Small intestine (tissue), 7 donors: ENCODE measurements around the gene ALPG. TPM values are rescaled to one million over a fixed set of nuclear protein-coding genes. Genes with fewer than 3 reads are reported as not detected.
"Not testable (repeated sequence)": the region's sequence is repeated elsewhere in the genome, so short reads cannot be mapped to it uniquely, and the experiment has no call there.

Source experiments
- DNase-seq, 2 donors: peaks; one replicate each; pipeline versions ENCODE4 v3.0.0 to v3.0.0-alpha.2; 2013
- FAIRE-seq: peaks from 2 replicates; lab custom pipeline; 2012; peaks lifted over from hg19 to GRCh38; lab: Jason Lieb, UNC
- H3K27ac ChIP-seq, 3 donors: one replicate each; pipeline ENCODE4 v1.5.1; 2013; ENCODE audit warnings: low read length in 2 of 3, mild to moderate bottlenecking in 2 of 3, control low read depth in 1 of 3, inconsistent platforms in 1 of 3, low read depth in 1 of 3, moderate library complexity in 1 of 3
- H3K27me3 ChIP-seq, 3 donors: one replicate each; pipeline ENCODE4 v1.6.1; 2013; ENCODE audit warnings: low read length in 3 of 3, inconsistent platforms in 1 of 3; ENCODE audit not compliant: control insufficient read depth in 3 of 3, insufficient read depth in 3 of 3
- H3K36me3 ChIP-seq, 3 donors: one replicate each; pipeline ENCODE4 v1.6.1; 2013; ENCODE audit warnings: low read length in 3 of 3, inconsistent platforms in 1 of 3, low read depth in 1 of 3, mild to moderate bottlenecking in 1 of 3, moderate library complexity in 1 of 3; ENCODE audit not compliant: control insufficient read depth in 3 of 3, insufficient read depth in 2 of 3
- H3K4me1 ChIP-seq, 3 donors: one replicate each; pipeline ENCODE4 v1.6.1; 2013; ENCODE audit warnings: low read length in 2 of 3, inconsistent platforms in 1 of 3, low read depth in 1 of 3, mild to moderate bottlenecking in 1 of 3, moderate library complexity in 1 of 3; ENCODE audit not compliant: control insufficient read depth in 3 of 3, insufficient read depth in 2 of 3
- H3K4me3 ChIP-seq, 3 donors: one replicate each; pipeline ENCODE4 v1.5.1; 2013; ENCODE audit warnings: low read length in 3 of 3, control low read depth in 1 of 3, inconsistent platforms in 1 of 3, low read depth in 1 of 3, mild to moderate bottlenecking in 1 of 3, moderate library complexity in 1 of 3
- H3K9me3 ChIP-seq, 2 donors: one replicate each; pipeline ENCODE4 v1.6.1; 2013; ENCODE audit warnings: low read depth in 1 of 2, low read length in 1 of 2; ENCODE audit not compliant: control insufficient read depth in 2 of 2, insufficient read depth in 1 of 2
- WGBS, 3 donors: extraction: QIAGEN DNeasy Blood & Tissue Kit; methylation state at CpG; one replicate each; pipeline ENCODE4 v1.1.7; 2013; 5-methylcytosine and 5-hydroxymethylcytosine counted together
- polyA plus RNA-seq, 4 donors: library from polyadenylated mRNA; stranded (reverse) in 3 of 4; unstranded in 1 of 4; fragments of 200-250 nt in 3 of 4; fragments of 120-200 nt in 1 of 4; gene quantifications; one replicate each; pipeline versions ENCODE4 v1.2.1 to v1.2.3, GENCODE V29; 2013
- donor health status: healthy with polysubstance abuse.
- donor health status: control.
- donor health status: control.
- donor health status: Bipolar disorder and iron deficiency.
- donor health status: healthy.

Gene ALPG
- polyA plus RNA-seq, 4 donors = 0.01 TPM; not detected in 3

DNA sequence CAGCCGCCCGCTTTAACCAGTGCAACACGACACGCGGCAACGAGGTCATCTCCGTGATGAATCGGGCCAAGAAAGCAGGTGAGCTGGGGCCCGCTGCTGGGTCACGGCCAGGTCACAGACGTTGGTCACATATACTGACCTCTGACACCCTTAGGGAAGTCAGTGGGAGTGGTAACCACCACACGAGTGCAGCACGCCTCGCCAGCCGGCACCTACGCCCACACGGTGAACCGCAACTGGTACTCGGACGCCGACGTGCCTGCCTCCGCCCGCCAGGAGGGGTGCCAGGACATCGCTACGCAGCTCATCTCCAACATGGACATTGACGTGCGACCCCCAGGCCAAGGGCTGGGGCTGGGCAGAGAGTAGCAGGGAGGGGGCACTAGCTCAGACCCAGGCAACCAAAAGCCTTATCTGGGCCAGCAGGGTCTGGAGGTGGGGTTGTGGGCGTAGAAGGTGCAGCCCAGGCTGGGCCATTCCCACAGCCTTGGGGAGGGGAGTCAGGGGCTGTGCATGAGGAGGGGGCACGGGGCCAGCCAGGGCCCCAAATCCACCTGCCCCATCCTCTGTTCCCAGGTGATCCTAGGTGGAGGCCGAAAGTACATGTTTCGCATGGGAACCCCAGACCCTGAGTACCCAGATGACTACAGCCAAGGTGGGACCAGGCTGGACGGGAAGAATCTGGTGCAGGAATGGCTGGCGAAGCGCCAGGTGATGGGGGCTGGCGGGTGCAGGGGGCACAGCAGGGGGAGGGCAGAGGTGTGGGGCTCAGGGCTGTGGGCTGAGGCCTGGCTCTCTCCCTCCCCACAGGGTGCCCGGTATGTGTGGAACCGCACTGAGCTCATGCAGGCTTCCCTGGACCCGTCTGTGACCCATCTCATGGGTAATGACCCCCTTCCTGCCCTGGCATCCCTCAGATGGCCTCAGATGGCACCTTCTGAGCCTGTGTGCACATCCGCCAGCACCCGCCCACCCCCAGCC is 26.7 kb upstream of the ALPG start:
- not testable (repeated sequence) for FAIRE-seq, H3K27ac ChIP-seq, H3K36me3 ChIP-seq, DNase-seq, H3K9me3 ChIP-seq, H3K4me1 ChIP-seq, H3K4me3 ChIP-seq
- WGBS, 3 donors = 73 to 85% (median 79%) methylated on average over 32 to 41 of the region's 41 CpGs
- peaks cover 0 to 36% (median 2%) of the 10 kb centered on the region in 3 donors for H3K27me3 ChIP-seq

DNA sequence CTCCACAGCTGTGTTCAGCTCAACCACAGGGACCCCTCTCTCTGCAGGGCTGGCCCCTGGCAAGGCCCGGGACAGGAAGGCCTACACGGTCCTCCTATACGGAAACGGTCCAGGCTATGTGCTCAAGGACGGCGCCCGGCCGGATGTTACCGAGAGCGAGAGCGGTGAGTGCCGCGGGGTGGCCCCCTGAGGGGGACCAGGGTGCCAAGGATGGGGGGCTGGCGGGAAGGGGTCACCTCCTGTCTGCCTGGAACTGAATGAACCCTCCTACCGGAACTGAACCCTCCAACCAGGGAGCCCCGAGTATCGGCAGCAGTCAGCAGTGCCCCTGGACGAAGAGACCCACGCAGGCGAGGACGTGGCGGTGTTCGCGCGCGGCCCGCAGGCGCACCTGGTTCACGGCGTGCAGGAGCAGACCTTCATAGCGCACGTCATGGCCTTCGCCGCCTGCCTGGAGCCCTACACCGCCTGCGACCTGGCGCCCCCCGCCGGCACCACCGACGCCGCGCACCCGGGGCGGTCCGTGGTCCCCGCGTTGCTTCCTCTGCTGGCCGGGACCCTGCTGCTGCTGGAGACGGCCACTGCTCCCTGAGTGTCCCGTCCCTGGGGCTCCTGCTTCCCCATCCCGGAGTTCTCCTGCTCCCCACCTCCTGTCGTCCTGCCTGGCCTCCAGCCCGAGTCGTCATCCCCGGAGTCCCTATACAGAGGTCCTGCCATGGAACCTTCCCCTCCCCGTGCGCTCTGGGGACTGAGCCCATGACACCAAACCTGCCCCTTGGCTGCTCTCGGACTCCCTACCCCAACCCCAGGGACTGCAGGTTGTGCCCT is 25.2 kb upstream of the ALPG start:
- H3K4me3 ChIP-seq, H3K36me3 ChIP-seq, H3K4me1 ChIP-seq, H3K27ac ChIP-seq, DNase-seq, H3K9me3 ChIP-seq, FAIRE-seq: not testable (repeated sequence)
- peaks cover 2 to 48% (median 10%) of the 10 kb centered on the region in 3 donors for H3K27me3 ChIP-seq
- 33 to 36% (median 36%) methylated on average over 37 to 59 of the region's 59 CpGs for WGBS, 3 donors

DNA sequence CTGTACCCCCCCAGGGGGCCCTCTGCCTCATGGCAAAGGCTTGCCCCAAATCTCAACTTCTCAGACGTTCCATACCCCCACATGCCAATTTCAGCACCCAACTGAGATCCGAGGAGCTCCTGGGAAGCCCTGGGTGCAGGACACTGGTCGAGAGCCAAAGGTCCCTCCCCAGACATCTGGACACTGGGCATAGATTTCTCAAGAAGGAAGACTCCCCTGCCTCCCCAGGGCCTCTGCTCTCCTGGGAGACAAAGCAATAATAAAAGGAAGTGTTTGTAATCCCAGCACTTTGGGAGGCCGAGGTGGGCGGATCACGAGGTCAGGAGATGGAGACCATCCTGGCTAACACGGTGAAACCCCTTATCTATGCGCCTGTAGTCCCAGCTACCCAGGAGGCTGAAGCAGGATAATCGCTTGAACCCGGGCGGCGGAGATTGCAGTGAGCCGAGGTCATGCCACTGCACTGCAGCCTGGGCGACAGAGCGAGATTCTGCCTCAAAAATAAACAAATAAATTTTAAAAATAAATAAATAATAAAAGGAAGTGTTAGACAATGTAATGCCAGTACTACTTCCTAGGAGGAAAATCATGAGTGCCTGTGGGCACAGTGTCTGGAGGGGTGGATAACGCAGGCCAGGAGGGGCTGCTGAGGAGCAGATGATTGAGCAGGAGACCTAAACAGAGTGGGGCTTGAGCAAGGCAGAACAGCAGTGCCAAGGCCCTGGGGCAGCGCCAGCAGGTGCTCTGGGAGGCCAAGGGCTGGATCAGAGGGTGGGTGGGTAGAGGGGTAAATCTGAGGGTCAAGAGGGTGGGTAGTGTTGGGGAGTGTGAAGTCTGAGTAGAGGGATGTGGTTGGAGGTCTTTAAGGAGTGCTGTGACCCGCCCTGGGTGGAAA is 24.1 kb upstream of the ALPG start:
- Histone ChIP-seq H3K36me3 (no peaks in the 10 kb centered on the region), H3K27me3 (peaks cover 7 to 57% (median 21%) of the 10 kb centered on the region in 3 donors), H3K27ac (no peak overlapping the region), H3K4me1 (peaks cover 0 to 3% (median 0%) of the 10 kb centered on the region in 3 donors), H3K4me3 (no peak overlapping the region), H3K9me3 (no peaks in the 10 kb centered on the region)
- DNase-seq (no peak), FAIRE-seq (no peak)
- 35 to 59% (median 53%) methylated on average over 18 of the region's 18 CpGs for WGBS, 3 donors

DNA sequence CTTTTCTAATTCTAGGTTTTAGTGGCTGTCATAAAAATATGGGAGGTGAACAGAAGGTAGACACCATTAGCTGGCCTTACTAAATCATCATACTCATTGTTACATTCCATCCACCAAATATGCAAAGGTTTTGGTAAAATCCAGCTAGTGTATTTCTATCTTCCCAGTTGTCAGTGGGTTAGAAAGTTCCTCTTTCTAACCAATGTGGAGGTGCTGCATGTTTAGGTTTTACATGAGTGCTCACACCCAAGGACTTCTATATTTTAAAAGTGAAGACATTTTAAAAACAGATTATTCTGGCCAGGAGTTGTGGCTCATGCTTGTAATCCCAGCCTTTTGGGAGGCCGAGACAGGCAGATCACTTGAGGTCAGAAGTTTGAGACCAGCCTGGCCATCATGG is 22.2 kb upstream of the ALPG start:
- no peak for FAIRE-seq
- Histone ChIP-seq H3K9me3 (no peaks in the 10 kb centered on the region), H3K4me1 (peaks cover 0 to 3% (median 0%) of the 10 kb centered on the region in 3 donors), H3K27ac (no peak overlapping the region), H3K4me3 (peak overlapping the region in 1 of 3 donors; percentile 5), H3K27me3 (peaks cover 8 to 74% (median 30%) of the 10 kb centered on the region in 3 donors), H3K36me3 (no peaks in the 10 kb centered on the region)
- 59 to 85% (median 78%) methylated on average over 1 of the region's 1 CpG for WGBS, 3 donors
- no peak for DNase-seq

DNA sequence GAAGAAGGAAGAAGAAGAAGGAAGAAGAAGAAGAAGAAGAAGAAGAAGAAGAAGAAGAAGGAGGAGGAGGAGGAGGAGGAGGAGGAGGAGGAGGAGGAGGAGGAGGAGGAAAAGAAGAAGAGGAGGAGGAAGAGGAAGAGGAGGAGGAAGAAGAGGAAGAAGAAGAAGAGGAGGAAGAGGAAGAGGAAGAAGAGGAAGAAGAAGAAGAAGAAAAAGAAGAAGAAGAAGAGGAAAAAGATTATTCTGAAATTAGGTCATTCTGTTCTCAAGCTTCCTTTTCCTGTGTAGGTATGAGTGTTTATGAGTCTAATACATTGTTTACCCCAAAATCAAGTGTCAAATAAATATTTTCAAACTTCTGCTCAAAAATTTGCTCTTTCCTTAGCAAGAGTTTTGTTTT is 21.6 kb upstream of the ALPG start:
- FAIRE-seq = not testable (repeated sequence)

DNA sequence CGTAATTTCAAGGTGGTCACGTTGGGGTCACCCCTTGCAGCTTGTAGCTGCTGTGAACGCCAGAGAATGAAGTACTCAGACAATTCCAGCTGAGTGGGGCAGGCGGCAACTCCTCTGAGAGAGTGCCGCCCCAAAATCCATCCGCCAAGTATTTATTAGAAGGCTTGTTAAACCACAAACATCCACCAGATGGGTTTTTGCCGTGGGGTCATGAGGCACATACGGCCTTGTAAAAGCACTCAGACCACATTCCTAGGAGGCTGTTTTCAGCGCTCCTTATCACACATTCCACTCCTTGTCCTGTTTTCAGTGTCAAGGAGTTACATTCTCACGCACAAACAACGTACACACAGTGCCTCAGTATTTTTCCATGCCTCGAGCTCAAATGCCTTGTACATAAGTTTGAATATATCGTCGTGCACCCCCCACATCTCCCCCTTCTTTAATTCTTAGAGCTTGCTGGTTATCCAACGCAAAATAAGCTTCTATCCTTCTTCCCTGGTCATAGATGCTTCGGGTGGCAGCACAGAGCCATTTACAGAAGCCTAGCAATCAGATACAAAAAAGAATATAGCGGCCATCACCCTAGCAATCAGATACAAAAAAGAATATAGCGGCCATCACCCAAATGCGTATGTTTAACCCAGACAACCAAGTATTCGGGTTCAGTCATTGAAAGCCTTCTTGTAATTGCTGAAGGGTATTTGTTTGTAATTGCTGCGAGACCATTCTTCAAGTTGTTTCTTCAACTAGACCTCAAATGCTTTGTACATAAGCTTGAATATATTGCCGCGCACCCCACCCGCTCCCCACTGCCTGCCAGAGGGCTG is 20.8 kb upstream of the ALPG start:
- H3K4me1 ChIP-seq = peaks cover 0 to 3% (median 0%) of the 10 kb centered on the region in 3 donors
- DNase-seq = peak in 1 of 2 donors; percentile 21
- no peaks in the 10 kb centered on the region for H3K36me3 ChIP-seq
- no peak overlapping the region for H3K4me3 ChIP-seq
- H3K27me3 ChIP-seq = peaks cover 8 to 87% (median 37%) of the 10 kb centered on the region in 3 donors
- FAIRE-seq = no peak
- H3K9me3 ChIP-seq = no peaks in the 10 kb centered on the region
- H3K27ac ChIP-seq = no peak overlapping the region
- 14 to 18% (median 17%) methylated on average over 24 of the region's 24 CpGs for WGBS, 3 donors

More for the DNA sequence above, 21.6 kb upstream of the ALPG start:
- not testable (repeated sequence) for H3K36me3 ChIP-seq, H3K27ac ChIP-seq, H3K4me3 ChIP-seq, DNase-seq, H3K4me1 ChIP-seq, H3K9me3 ChIP-seq
- peaks cover 8 to 80% (median 32%) of the 10 kb centered on the region in 3 donors for H3K27me3 ChIP-seq

DNA sequence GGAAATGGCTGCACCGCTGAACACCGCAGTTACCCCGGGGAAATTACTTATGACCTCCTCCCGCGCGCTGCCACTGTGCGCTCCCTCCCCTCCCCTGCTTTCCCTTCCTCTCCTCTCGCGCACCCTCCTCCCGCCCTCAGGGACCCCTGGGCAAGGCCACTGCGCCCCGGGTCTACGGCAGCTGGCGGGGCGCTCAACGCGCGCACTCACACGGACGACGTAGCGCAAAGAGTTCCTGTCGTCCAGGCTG is 20.2 kb upstream of the ALPG start:
- no peak for DNase-seq
- peaks cover 8 to 87% (median 39%) of the 10 kb centered on the region in 3 donors for H3K27me3 ChIP-seq

More for the DNA sequence above, 20.2 kb upstream of the ALPG start:
- 8 to 15% (median 12%) methylated on average over 22 to 23 of the region's 23 CpGs for WGBS, 3 donors
- Histone ChIP-seq H3K4me3 (no peak overlapping the region), H3K27ac (no peak overlapping the region), H3K36me3 (no peaks in the 10 kb centered on the region), H3K4me1 (peaks cover 0 to 3% (median 0%) of the 10 kb centered on the region in 3 donors), H3K9me3 (no peaks in the 10 kb centered on the region)
- FAIRE-seq = no peak
